ENCODE results near the gene TOX2.

The TOX2 gene

DNA sequence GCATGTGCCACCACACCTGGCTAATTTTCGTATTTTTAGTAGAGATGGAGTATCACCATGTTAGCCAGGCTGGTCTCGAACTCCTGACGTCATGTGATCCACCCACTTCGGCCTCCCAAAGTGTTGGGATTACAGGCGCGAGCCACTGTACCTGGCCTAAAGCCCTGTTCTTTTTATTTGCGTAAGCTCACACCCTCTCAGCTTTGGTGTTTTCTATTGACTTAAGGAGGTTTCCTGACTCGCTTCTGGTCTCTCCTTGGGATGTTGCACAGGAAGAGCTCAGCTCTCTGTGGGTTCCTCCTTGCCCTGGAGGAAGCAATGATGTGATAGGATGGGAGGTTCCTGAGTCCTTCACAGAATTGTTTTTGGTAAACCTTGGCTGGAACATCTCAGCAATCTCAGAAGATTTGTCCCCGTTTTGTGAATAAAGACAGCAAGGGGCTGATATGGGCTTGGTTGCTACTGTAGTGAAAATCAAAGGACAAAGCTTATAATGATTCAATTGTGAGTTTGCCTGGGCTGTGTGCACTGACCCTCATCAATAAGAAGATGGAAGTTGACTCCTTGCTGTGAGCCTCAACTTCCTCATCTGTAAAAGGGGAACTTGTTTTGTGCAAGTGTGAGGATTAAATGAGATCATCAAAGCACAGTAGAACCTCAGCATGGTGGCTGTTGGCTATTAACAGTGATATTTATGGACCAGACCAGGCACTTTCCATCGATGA lies 27.0 kb downstream of the TOX2 start:
- DNase-seq = no peak

DNA sequence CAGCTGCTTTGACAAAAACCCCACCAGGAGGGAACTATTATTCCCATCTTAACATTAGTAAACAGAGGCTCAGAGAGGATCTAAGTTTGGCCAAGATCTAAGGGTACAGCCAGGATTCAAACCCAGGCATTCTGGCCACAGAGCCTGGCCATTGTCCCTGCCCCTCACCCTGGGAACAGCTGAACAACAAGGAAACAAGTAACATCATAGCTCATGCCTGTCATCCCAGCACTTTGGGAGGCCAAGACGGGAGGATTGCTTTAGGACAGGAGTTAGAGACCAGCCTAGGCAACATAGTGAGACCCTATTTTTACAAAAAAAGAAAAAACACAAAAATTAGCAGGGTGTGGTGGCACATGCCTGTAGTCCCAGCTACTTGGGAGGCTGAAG lies 27.5 kb downstream of the TOX2 start:
- no peak for DNase-seq

DNA sequence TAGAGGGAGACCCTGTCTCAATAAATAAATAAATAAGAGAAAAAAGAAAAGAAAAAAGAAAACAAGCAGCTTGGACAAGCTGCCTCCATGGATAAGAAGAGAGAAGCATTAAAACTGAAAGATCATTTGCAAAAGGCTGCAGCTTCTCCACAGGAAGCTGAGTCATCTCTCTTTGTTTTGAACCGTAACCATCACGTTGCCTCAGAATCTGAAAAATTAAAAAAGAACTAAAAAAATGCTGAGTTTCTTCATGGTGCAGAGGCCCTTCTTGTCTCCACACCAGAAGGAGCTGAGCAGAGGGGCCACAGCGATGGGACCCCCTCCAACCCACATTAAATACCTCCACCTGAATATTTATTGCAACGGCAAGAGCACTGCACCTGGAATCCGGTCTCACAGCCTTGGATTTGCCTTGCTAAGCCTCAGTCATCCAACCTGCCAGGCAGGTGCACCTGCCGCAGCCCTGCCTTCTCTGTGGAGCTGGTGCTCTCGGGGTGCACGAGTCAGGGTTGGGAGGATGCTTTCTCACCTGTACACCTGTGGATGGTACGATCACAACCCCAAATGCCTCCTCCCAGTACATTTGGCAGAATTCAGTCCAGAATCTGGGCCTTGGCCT lies 28.1 kb downstream of the TOX2 start:
- no peak for DNase-seq

DNA sequence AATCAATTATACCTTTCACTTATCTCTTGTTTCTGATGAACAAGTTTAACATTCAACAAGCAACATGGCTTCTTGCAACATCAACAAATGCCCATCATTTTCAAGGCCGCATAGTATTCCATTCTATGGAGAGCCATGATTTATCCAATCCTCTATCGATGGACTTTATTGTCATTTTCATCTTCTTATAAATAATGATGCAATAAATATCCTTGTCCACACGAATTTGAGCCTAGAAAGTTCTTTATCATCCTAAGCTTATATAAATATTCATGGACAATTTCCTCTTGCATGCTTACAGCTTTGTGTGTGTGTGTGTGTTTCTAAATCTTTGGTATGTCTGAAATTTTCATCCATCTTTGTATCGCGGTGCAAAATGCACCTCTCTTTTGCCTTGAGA lies 29.1 kb downstream of the TOX2 start:
- DNase-seq = no peak

DNA sequence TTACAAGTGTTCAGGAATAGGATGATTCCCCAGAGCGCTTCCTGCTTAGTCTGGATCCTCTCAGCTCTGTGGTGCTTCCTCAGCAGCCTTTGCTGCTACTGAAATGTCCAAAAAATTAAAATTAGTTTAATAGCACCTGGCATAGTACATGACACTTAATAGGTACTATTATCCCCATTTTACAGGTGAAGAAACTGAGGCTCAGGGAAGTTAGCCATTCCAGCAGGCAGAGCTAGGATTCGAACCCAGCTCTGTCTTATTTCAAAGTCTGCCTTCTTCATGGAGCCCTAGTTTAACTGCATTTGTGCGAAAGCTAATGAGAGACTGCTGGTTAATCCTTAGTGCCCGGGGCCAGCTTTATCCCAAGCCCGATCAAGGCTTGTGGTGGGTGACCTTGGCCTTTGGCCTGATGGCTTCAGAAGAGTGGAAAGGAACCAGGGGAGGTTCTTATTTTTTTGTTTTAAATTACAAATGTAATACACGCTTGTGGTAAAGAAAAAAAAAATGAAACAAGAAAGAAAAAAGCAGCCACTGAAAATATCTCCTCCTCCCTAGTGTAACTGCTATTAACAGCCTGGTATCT lies 30.1 kb downstream of the TOX2 start:
- DNase-seq = no peak

DNA sequence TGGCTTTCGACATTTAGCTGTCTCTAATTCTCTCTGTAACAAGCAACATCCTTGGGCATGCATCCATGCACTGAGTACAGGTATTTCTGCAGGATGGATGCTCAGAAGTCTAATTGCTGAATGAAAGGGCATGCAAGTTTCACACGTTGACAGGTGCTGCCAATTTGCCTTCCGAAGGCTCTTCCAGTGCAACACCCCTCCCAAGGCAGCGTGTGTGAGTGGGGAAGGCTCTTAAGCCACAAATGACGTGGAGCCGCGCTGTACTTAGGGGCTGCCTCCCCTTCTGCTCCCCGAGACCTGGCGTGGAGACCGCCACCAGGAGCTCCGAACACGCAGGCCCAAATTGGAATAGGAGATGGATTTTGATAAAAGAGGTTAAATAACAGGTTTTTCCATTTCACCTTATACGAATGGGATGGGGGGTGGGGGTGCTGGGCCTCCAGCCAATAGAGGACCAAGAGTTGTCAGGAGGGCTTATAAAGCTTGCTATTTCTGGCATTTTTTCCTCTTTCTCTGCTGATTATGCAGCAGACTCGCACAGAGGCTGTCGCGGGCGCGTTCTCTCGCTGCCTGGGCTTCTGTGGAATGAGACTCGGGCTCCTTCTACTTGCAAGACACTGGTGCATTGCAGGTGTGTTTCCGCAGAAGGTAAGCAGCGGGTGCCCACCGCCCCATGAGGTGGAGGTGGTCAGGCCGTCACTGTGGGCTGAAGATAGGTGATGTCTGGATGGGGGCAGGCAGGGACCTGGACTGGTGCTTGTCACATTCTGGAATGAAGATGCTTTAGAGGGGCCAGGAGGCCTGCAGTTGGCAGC lies 30.9 kb downstream of the TOX2 start:
- no peak for DNase-seq

DNA sequence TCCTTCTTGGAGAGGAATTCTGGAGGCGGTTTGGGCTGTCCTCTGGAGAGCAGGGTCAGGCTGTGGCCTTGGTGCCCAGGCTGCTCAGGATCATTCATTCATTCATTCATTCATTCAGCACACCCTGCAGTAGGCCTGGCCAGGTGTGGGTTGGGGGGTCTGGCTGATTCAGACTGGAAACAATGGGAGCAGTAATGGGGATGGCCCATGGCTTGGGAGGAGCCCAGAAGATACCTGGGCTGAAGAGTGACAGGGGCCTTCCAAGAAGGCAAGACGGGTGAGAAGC lies 31.5 kb downstream of the TOX2 start:
- no peak for DNase-seq

DNA sequence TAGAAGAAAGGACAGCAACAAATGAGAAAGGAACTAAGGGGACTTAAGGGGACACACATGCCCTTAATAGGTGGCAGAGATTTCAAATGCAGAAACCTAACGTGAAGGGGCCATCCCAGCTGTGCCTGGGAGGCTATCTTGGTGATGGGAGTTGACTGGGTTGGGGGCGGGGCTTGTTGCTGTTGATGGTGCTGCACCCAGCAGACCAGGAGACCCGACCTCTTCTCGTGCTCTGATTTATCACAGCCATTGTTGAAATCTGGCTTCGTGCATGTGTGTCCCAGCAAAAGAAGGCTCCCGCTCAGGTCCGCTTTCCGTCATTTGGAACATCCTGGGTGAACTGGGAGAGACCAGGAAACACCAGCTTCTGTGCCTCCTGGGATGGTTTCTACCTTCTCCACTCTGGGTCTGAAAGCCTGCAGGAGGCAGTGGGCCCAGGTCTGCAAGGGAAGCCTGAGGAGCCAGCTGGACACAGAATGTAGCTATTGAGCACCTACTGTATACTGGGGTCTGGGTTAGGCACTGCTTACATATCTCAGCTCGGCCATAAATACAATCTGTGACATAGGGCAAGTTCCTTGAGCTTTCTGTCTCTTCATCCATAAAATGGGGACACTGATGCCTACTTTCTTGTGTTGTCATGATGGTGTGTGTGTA lies 32.1 kb downstream of the TOX2 start:
- DNase-seq = no peak

DNA sequence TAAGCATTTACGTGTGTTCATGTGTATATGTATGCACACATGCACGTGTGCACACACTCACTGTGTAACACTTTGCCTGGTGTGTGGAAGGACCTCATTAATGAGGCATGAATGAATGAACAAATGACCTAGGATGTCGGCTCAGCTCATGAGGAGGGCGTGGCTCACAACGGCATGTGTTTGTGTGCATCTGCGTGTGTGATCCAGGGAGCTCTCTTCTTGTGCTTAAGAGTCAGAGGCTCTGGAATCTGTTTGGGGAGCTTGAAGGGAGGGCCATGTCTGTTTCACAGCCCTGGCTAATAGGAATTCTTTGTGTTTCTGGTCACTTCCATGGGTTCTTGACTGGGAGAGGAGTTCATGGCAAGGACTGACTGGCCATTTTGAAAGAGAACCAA lies 32.7 kb downstream of the TOX2 start:
- DNase-seq = no peak

DNA sequence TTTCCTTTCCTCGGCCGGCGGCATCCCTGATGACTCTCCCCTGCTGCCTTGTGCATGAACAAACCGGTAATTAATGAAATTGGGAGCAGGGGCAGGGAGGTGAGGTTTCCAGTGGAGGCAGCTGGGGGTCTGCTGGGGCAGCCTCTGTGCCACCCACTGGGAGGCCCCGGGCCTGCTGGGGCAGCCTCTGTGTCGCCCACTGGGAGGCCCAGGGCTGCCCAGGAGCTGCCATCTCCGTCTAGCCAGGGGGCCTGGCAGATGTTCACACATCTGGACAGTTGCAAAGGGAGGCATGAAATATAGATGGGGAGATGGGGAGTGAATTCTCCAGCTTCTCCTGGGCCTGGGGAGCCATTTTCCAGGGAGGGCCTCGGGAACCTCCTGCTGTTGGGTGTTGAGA lies 33.8 kb downstream of the TOX2 start:
- no peak for DNase-seq

DNA sequence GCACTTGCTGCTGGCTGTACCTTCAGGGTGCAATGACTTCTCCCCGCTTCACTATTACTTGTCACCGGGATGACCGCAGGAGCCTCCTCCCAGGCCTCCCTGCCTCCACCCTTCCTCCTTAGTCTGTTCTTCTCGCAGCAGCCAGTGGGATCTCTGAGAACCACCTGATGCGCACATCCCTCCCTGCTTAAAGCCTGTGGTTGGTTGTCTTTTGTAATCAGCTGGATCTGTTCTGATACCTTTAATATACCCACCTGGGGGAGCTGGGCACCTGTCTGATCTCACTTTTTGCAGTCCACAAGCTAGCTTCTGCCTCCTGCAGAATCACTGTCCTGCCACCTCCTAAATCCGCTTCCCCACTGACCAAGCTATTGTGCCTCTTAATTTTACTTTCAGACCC lies 34.6 kb downstream of the TOX2 start:
- DNase-seq = no peak

DNA sequence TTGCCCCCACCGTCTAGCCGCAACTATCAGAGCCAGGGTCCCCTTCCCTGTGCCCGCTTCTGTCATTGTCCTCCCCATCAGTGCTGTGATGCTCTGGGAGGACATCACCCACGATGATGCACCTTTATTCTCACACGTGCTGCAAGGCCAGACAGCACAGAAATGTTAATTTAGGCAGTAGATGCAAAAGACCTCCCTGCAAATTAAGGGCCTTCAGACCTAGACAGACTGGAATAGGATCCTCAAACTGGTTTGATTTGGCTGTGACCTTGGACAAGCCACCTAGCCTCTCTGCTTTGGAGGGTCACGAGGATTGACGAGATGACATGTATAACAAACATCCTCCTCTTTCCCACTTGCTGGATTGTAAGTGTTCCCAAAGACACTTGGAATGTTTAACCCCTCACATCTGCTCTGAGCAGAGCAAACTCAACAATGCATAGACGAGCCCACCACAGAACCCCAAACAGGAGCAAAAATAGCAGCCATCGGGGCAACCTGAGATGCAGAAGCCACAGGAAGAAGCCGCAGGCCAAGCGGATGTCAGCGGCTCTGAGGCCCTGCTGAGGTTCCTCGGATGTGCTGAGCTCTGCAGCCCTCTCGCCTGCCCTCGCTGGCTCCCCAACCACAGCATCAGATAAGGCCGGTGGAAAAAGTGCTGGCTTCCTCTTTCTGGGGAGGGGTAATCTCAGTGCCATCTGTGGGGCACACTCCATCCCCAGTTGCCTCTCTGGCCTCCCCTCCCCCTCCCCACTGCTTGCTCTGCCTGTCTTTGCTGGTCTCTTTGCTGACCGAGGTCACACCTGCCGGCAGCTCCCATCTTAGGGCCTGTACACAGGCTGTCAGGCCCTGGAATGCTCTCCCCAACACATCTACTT lies 35.3 kb downstream of the TOX2 start:
- peak; percentile 40 for DNase-seq

DNA sequence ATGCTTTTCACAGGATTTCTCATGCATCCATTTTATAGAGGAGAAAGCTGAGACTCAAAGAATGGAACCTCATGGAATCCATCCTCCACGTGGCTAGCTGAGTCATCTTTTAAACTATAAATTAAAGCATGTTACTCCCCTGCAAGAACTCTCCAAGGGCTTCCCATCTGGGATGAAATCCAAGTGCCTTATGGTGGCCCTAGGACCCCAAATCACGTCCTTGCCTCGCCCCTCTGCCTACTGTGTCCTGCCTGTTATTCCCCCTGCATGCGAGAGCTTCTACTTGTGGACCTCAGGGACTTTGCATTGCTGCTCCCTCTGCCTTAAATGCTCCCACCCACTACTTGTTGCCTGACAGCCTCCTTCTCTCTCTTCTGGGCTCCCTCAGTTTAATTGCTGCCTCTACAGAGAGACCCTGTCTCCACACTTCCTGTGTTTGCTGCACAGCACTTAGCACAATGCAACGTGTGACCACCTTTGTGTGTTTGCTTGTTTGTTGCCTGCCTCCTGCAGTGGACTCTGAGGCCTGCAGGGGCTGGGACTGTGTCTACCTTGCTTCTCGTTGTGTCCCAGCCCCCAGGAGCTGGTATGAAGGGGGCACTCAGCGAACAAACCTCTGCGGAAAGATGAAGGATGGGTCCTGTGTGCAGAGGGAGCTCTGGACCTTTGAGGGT lies 39.4 kb downstream of the TOX2 start:
- no peak for DNase-seq

DNA sequence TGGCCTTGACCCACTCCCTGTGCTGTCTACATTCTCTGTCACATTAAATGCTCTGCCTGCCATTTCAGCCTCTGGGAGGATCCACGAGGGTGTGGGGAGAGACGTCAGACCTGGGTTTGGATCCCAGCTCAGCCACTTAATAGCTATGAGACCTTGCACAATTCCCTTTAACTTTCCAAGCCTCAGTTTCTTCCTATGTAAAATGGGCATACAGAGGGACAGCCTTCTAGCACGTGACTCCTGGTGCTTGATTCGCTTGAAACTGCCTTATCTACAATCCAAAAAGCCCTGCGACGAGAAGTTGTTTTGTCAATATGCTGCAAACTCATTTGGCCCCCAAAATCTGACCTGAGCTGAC lies 40.0 kb downstream of the TOX2 start:
- DNase-seq = no peak

DNA sequence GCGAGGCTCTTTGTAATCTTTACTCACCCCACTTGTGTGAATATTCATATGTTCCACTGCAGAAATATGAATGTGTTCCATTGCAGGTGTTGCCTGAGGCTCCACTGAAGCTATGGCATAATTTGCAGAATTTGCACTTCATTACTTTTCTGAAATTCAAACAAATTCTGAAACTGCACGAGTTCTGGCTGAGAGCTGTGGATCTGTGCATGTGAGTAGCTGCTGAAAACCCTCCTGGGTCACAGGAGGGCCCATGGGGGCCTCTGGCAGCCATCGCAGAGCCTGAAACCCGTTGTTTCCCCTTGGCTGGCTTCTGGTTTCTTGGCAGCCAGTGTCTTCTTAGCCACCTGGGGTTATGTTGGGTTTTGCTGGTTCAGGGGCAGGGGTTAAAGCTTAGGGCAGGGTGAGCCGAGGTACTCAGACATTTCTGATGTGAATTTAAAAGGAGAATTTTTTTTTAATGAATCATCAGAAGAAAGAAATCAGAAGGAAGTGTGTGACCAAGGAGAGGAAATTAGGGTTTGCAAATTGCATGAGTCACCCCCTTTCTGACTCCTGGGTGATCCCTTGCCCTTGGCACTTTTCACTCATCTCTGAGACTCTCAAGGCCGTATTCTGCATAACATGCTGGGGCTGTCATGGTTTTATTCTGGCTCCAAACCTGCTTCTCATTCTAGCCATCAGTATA lies 40.6 kb downstream of the TOX2 start:
- peak; percentile 49 for DNase-seq

DNA sequence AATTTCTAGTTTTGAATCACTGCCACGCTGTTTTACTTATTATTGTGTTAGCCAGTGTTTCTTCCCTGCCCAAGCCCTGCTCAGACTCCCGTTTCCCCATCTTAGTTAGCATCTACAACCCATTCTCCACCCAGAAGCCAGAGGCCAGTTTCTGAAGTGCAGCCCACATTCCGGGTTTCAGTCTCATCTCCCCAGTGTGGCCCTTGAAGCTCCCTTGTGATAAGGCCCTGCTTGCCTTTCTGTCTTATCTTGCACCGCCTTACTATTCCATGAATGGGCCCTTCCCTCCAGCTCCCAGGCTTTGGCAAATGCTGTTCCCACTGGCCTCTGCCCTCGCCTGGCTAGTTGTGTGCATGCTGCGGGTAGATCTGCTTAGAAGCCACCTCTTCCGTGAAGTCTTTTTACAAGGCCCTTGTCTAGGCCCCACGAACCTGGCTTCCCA lies 41.1 kb downstream of the TOX2 start:
- DNase-seq = no peak

DNA sequence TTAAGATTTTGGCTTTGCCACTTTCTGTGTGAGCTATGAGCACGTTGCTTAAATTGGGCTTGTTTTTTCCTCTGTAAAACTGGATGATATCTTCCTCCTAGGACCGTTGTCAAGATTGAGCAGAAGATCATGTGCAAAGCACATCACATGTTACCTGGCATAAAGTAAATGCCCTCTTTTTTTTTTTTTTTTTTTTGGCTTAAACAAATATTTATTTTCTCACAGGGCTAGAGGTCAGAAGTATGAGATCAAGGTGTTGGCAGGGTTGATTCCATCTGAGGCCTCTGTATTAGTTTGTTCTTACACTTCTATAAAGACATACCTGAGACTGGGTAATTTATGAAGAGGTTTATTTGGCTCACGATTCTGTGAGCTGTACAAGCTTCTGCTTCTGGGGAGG lies 42.7 kb downstream of the TOX2 start:
- no peak for DNase-seq

DNA sequence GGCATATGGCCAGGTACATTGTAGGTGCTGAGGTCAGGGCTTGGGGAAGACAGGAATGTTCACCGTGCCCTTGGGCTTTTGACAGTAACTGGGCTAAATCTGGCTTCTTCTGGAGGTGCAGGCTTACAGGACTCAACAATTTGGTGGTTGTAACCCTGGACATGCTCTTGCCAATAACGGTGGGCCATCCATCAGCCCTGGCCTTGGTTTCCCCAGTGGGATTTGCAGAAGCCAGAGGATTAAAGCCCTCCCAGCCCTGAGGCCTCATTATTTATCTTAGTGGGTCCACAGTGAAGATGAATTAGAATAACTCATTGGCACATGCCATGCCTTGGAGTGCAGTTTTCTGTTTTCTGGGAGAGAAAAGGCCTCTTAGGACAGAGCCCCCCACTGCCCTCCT lies 44.0 kb downstream of the TOX2 start:
- DNase-seq = no peak

DNA sequence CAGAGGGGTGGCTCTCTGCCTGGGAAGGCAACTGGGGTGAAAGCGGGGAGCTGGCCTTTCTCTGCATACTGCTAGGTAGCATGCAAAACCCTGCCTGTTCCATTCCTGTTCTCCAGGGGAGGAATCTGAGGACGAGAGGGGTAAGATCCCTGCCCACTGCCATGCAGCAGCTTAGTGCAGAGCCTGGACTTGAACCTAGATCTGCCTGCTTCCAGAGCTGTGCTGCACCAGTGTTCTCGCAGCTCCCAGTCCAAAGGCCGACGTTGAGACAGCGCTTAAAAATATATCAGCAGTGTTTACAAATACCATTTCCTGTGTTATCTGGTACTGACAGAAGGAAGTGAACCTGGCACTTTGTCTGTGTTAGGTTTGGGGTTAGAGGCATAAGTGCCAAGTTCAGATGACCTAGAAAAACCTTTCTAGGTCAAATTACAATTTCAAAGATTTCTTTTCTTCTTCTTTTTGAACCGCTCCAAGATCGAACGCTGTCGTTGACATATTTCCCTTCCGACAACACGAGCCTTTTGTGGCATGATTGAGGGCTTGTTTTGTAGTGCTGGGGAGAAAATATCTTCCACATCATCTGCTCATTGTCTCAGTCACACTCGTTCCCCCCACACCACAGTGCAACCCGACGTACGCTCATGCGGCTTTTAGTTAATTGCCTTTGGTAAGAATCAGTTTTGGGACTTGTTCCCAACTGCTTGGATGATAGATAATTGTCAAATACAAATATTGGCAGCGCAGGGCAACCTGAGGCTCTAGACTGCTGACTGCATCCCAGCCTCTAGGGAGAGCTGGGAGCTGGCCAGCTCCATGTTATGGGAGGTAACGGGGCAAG lies 44.6 kb downstream of the TOX2 start:
- DNase-seq = no peak

DNA sequence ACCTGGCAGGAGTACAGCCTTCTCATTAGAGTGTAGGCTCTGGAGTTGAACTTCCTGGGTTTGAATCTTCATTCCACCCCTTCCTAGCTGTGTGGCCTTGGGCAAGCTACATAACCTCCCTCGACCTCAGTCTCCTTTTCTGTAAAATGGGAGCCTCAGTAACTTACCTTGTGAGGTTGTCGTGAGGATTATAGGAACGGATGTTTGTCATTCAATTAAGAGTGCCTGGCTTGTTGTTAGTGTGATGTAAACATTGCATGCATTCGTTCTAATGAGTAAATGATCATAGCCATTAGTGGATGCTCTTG lies 45.2 kb downstream of the TOX2 start:
- DNase-seq = no peak

DNA sequence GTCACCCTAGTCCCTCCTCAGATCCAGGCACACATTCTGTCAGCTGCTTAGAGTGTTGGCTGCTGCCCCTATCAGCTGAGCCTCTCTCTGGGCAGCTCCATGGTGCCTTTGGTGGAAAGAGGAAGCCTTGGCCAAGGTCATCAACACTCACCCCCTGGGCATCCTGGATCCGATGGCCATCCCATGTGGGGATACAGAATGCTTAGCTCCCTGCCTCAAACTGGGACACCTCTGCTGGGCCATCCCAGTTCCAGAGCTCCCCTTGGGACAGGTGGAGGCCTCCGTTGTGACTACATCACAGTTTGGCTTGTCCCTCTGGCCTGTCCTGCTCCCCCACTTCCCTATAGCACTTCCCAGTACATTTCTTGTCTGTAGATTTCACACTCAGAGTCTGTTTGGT lies 45.6 kb downstream of the TOX2 start:
- no peak for DNase-seq

Measured in femur (tissue), 1 donor.